Testis (tissue), 3 donors: ENCODE measurements around the gene FYB1. TPM values are rescaled to one million over a fixed set of nuclear protein-coding genes. Genes with fewer than 3 reads are reported as not detected.

Source experiments
- DNase-seq: peaks from one replicate; pipeline ENCODE4 v3.0.0-alpha.2; 2019
- H3K27ac ChIP-seq, 2 donors: fragments of 200-600 bp; sonication (generic); one replicate each; pipeline ENCODE4 v1.5.1; 2019
- H3K27me3 ChIP-seq: fragments of 200-600 bp; sonication (generic); one replicate; pipeline ENCODE4 v1.5.1; 2019
- H3K36me3 ChIP-seq: fragments of 200-600 bp; sonication (generic); one replicate; pipeline ENCODE4 v1.5.1; 2017; ENCODE audit warnings: low read depth; ENCODE audit errors: missing control alignments
- H3K4me1 ChIP-seq: fragments of 200-600 bp; sonication (generic); one replicate; pipeline ENCODE4 v1.5.1; 2019
- H3K4me3 ChIP-seq, 2 donors: fragments of 200-600 bp; sonication (generic); one replicate each; pipeline ENCODE4 v1.5.1; 2017 to 2019
- H3K9me3 ChIP-seq: fragments of 200-600 bp; sonication (generic); one replicate; pipeline ENCODE4 v1.5.1; 2017
- POLR2A ChIP-seq: fragments of 450-650 bp; IDR thresholded peaks from one replicate; pipeline ENCODE4 v1.6.1; 2017; ENCODE audit warnings: antibody characterized with exemption, mild to moderate bottlenecking, moderate library complexity
- WGBS, 2 donors: methylation state at CpG; one replicate each; pipeline ENCODE4 v1.1.5; 2018; 5-methylcytosine and 5-hydroxymethylcytosine counted together
- intact Hi-C: fragments of 100-400 bp; cut with DNase I; formaldehyde crosslinking; loops from one replicate; pipeline ENCODE4 v1.15.1; 2023; ENCODE audit warnings: low total_unique reads
- polyA plus RNA-seq: library from polyadenylated mRNA; stranded (reverse); fragments of 350-450 nt; fragmentation: Illumina TruSeq; extraction: RNeasy Lipid Tissue Mini Kit (QIAGEN cat#74804); gene quantifications from one replicate; pipeline ENCODE4 v1.2.3, GENCODE V29; 2014; ENCODE audit warnings: low read depth, low replicate concordance; ENCODE audit not compliant: insufficient read depth
- total RNA-seq, 2 donors: library from RNA; depleted of rRNA; stranded (reverse); fragments of >200 nt; gene quantifications; one replicate each; pipeline ENCODE4 v1.2.3, GENCODE V29; 2016
- TF ChIP-seq, protein P1 (sequence below), 3 experiments: fragments of 450-650 bp in 2 of 3; fragments of 200-600 bp in 1 of 3; sonication (generic) in 1 of 3; IDR thresholded peaks; one replicate each; pipeline ENCODE4 v1.5.1; 2016 to 2019; ENCODE audit warnings: antibody characterized with exemption in 3 of 3, mild to moderate bottlenecking in 2 of 3, moderate library complexity in 1 of 3

Gene FYB1
- total and polyA plus RNA-seq, 3 donors from 2014 or later, result 2.5 to 8.6 (median 6.0) TPM

DNA sequence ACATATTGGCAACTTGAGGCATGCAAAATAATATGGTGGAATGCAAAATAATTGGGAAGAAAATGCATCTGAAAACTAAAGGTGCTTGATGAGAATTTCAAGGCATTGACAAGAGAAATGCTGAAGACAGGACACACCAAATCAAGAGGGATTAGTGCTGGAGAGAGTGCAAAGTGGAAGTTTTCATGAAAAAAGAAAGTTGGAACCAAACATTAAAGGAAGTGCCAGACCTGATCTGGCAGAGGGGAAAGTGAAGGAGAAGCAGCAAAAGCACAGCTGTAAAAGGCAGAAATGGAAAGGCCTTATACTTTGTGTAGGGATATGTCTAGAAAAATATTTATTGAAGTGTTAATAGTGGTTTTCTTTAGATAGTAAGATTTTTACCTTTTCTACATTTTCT is 35.3 kb upstream of the FYB1 start:
- Histone ChIP-seq H3K4me1 (no peaks in the 10 kb centered on the region), H3K4me3 (no peak overlapping the region), H3K9me3 (no peaks in the 10 kb centered on the region), H3K27ac (no peak overlapping the region), H3K36me3 (no peaks in the 10 kb centered on the region), H3K27me3 (no peaks in the 10 kb centered on the region)
- DNase-seq, result no peak
- intact Hi-C loops, result no loop called here
- TF ChIP-seq POLR2A, result no peak
- TF ChIP-seq, protein P1, sequence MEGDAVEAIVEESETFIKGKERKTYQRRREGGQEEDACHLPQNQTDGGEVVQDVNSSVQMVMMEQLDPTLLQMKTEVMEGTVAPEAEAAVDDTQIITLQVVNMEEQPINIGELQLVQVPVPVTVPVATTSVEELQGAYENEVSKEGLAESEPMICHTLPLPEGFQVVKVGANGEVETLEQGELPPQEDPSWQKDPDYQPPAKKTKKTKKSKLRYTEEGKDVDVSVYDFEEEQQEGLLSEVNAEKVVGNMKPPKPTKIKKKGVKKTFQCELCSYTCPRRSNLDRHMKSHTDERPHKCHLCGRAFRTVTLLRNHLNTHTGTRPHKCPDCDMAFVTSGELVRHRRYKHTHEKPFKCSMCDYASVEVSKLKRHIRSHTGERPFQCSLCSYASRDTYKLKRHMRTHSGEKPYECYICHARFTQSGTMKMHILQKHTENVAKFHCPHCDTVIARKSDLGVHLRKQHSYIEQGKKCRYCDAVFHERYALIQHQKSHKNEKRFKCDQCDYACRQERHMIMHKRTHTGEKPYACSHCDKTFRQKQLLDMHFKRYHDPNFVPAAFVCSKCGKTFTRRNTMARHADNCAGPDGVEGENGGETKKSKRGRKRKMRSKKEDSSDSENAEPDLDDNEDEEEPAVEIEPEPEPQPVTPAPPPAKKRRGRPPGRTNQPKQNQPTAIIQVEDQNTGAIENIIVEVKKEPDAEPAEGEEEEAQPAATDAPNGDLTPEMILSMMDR (IDR thresholded peaks at IDR 0.05), result no peak

DNA sequence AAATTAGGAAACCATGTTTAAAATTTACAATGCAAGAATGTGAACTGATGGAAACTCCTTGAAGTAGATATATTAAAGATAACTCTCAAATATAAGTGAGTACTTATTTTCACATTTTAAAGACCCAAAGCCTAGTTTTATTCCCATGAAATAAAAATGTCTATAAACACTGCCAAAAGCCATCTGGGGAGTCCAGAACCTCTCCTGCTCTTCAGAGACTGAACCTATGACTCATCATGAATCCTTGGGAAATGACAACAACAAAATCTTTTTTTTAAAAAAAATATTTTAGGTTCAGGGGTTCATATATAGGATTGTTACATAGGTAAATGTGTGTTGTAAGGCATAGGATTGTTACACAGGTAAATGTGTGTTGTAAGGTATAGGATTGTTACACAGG is 33.8 kb upstream of the FYB1 start:
- TF ChIP-seq, protein P1 (IDR thresholded peaks at IDR 0.05), result no peak
- TF ChIP-seq POLR2A, result no peak
- Histone ChIP-seq H3K27ac (no peak overlapping the region), H3K36me3 (no peaks in the 10 kb centered on the region), H3K27me3 (no peaks in the 10 kb centered on the region), H3K4me3 (no peak overlapping the region), H3K9me3 (no peaks in the 10 kb centered on the region), H3K4me1 (no peaks in the 10 kb centered on the region)
- DNase-seq, result no peak
- intact Hi-C loops, result no loop called here

DNA sequence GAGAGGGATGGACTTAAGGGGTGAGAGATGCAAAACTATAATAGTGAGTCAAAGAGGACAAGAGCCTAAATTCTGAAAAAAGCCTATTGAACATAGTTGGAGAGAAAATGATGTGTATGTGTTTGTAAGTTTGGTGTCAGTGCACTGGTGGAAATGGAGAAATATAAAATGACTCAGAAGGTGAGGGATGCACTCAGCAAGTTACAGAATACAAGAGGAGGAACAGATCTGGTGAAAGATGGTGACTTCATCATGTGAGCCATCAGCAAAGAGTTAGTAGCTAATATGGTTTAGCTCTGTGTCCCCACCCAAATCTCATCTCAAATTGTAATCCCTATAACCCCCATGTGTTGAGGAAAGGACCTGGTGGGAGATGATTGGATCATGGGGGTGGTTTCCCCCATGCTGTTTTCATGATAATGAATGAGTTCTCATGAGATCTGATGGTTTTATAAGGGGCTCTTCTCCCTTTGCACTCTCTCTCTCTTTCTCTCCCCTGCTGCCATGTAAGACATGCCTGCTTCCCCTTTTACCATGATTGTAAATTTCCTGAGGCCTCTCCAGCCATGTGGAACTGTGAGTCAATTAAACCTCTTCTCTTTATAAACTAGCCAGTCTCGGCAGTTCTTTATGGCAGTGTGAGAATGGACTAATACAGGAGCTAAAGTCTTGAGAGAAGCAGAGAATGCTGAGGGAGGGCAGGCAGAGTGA is 30.4 kb upstream of the FYB1 start:
- Histone ChIP-seq H3K4me1 (no peaks in the 10 kb centered on the region), H3K27ac (no peak overlapping the region), H3K36me3 (no peaks in the 10 kb centered on the region), H3K4me3 (no peak overlapping the region), H3K27me3 (no peaks in the 10 kb centered on the region), H3K9me3 (no peaks in the 10 kb centered on the region)
- DNase-seq, result no peak
- WGBS, 2 donors, result 58 to 66% methylated on average over 1 of the region's 1 CpG
- intact Hi-C loops, result no loop called here
- TF ChIP-seq, protein P1 (IDR thresholded peaks at IDR 0.05), result no peak
- TF ChIP-seq POLR2A, result no peak

DNA sequence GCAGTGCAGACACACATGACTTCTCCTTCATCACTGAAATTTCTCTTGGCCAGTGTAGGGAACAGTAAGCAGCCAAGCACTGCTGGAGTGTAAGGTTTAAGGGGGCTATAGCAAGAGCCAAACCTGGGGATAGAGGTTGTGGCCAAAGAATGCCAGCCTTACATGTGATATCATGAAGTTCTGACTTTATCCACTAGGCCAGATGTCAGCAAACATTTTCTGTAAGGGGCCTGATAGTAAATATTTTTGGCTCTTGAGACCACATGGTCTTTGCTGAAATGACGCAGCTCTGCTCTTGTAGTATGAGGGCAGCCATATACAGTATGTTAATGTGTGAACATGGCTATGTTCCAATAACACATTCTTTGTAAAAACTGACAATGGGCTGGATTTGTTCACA is 29.7 kb upstream of the FYB1 start:
- Histone ChIP-seq H3K27me3 (no peaks in the 10 kb centered on the region), H3K36me3 (no peaks in the 10 kb centered on the region), H3K27ac (no peak overlapping the region), H3K4me1 (no peaks in the 10 kb centered on the region), H3K9me3 (no peaks in the 10 kb centered on the region), H3K4me3 (no peak overlapping the region)
- DNase-seq, result no peak
- WGBS, 2 donors, result 94 to 100% methylated on average over 1 of the region's 1 CpG
- intact Hi-C loops, result no loop called here
- TF ChIP-seq, protein P1 (IDR thresholded peaks at IDR 0.05), result no peak
- TF ChIP-seq POLR2A, result no peak

DNA sequence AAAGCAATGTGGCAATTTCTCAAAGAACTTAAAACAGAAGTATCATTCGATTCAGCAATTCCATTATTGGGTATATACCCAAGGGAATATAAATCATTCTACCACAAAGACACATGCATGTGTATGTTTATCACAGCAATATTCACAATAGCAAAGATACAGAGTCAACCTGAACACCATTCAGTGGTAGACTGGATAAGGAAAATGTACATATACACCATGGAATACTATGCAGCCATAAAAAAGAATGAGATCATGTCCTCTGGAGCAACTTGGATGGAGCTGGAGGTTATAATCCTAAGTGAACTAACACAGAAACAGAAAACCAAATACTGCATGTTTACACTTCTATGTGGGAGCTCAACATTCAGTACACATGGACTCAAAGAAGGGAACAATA is 21.4 kb upstream of the FYB1 start:
- no peaks in the 10 kb centered on the region for H3K4me1 ChIP-seq
- 78 to 81% methylated on average over 1 of the region's 1 CpG for WGBS, 2 donors
- no peaks in the 10 kb centered on the region for H3K27me3 ChIP-seq
- no peaks in the 10 kb centered on the region for H3K9me3 ChIP-seq
- no peak for DNase-seq
- TF ChIP-seq POLR2A, result no peak
- TF ChIP-seq, protein P1 (IDR thresholded peaks at IDR 0.05), result no peak
- H3K27ac ChIP-seq, result no peak overlapping the region
- H3K36me3 ChIP-seq, result no peaks in the 10 kb centered on the region
- intact Hi-C loops, result no loop called here
- H3K4me3 ChIP-seq, result no peak overlapping the region
